HUES48 (cell line): ENCODE measurements around the gene GOLGA6A.

ENCODE experiments used
- H3K27ac ChIP-seq: one replicate; pipeline ENCODE4 v1.7.0; 2013; ENCODE audit warnings: low read depth, low read length, inconsistent platforms
- H3K27me3 ChIP-seq: 2 replicates; pipeline ENCODE4 v1.6.1; 2013; ENCODE audit warnings: mild to moderate bottlenecking, low read length; ENCODE audit not compliant: control insufficient read depth, insufficient read depth
- H3K36me3 ChIP-seq: 2 replicates; pipeline ENCODE4 v1.6.1; 2013; ENCODE audit warnings: low read length; ENCODE audit not compliant: control insufficient read depth, insufficient read depth
- H3K4me1 ChIP-seq: 2 replicates; pipeline ENCODE4 v1.6.1; 2013; ENCODE audit warnings: mild to moderate bottlenecking, low read length; ENCODE audit not compliant: control insufficient read depth, insufficient read depth
- H3K4me3 ChIP-seq: 2 replicates; pipeline ENCODE4 v1.5.1; 2013; ENCODE audit warnings: mild to moderate bottlenecking, low read depth, low read length
- H3K9ac ChIP-seq: 2 replicates; pipeline ENCODE4 v1.6.1; 2013; ENCODE audit warnings: mild to moderate bottlenecking, low read depth, low read length, moderate library complexity
- H3K9me3 ChIP-seq: 2 replicates; pipeline ENCODE4 v1.6.1; 2013; ENCODE audit warnings: low read length; ENCODE audit not compliant: control insufficient read depth, insufficient read depth

The GOLGA6A gene

DNA sequence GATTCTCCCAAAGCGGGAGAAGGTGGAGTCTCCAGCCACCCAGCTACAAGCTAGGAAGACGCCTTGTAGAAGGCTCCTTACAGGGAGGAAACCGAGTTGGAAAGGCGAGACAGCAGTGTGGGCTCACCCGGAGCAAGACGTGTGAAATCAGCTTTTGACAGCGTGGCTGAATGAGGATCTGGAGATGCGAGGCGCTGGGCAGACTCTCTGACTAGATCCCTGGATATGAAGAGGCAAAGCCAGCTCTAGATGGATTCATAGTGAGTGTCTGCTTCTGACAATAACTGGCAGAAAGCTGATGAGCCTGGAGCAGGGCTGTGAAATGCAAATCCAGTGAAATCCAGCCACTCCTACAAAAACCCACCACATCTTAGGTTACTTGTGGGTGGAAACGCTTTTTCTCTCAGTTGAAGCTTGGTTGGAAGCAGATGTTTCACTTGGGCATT, 41.0 kb downstream of the GOLGA6A start:
- Histone ChIP-seq H3K27ac (peak overlapping the region; percentile 76), H3K36me3 (no peaks in the 10 kb centered on the region), H3K4me1 (peaks cover 18% of the 10 kb centered on the region), H3K27me3 (no peaks in the 10 kb centered on the region), H3K9me3 (no peaks in the 10 kb centered on the region), H3K9ac (no peak overlapping the region), H3K4me3 (no peak overlapping the region)

DNA sequence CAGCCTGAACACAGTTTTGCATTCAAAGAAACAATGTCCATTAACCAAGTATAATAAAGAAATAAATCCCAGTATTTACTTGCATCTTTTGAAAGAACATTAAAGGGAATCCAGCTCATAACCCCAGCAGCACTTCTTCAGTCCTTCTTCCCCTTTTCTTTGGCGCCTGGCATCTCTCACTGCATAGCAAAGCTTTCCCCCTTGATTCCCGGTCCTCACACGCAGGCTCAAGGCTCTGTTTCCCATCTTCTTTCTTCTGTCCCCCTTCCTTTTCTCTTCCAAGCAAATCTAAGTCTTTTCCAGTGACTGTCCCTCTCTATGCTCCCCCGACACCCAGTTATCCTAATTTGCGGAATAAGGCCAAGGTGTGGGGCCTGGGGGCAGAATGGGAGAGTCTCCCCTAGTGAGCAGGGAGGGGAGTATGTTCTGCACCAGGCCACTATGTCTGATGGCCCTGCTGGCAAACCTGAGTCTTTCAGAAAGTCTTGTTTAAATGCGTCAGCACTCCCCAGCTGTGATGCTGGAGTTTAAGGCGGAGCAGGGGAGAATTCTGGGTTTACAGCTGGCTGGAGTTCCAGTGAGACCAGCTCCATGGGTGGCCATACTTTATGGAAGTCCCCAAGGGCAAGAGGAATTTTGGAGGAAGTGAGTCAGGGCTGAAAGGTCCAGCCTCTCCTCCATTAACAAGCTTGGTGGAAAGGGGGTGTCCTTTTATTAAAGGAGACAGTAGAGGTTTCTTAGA, 42.1 kb downstream of the GOLGA6A start:
- Histone ChIP-seq H3K4me1 (peaks cover 18% of the 10 kb centered on the region), H3K4me3 (no peak overlapping the region), H3K9me3 (no peaks in the 10 kb centered on the region), H3K36me3 (peaks cover 4% of the 10 kb centered on the region; the same call in 1 of the 2 replicates), H3K27me3 (no peaks in the 10 kb centered on the region), H3K9ac (no peak overlapping the region), H3K27ac (peak overlapping the region; percentile 76)

DNA sequence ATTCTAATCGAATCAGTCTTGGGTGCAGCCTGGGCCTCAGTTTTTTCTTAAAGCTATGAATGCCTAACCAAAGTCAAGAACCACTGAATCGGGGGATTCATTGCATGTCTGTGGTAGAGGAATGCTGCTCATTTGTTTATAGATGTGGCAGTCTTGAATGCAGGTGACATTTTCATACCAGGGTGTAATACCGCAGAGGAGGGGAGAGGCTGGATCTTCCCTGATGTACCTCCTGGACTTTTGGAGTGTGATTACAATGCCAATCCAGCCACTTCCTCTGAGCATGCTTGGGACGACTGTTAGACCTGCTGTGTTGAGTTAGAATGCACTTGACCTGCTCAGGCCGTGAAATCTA, 42.7 kb downstream of the GOLGA6A start:
- H3K27me3 ChIP-seq: no peaks in the 10 kb centered on the region
- H3K9ac ChIP-seq: no peak overlapping the region
- H3K4me3 ChIP-seq: no peak overlapping the region
- H3K9me3 ChIP-seq: no peaks in the 10 kb centered on the region
- H3K36me3 ChIP-seq: peaks cover 8% of the 10 kb centered on the region
- H3K27ac ChIP-seq: no peak overlapping the region
- H3K4me1 ChIP-seq: peaks cover 18% of the 10 kb centered on the region

DNA sequence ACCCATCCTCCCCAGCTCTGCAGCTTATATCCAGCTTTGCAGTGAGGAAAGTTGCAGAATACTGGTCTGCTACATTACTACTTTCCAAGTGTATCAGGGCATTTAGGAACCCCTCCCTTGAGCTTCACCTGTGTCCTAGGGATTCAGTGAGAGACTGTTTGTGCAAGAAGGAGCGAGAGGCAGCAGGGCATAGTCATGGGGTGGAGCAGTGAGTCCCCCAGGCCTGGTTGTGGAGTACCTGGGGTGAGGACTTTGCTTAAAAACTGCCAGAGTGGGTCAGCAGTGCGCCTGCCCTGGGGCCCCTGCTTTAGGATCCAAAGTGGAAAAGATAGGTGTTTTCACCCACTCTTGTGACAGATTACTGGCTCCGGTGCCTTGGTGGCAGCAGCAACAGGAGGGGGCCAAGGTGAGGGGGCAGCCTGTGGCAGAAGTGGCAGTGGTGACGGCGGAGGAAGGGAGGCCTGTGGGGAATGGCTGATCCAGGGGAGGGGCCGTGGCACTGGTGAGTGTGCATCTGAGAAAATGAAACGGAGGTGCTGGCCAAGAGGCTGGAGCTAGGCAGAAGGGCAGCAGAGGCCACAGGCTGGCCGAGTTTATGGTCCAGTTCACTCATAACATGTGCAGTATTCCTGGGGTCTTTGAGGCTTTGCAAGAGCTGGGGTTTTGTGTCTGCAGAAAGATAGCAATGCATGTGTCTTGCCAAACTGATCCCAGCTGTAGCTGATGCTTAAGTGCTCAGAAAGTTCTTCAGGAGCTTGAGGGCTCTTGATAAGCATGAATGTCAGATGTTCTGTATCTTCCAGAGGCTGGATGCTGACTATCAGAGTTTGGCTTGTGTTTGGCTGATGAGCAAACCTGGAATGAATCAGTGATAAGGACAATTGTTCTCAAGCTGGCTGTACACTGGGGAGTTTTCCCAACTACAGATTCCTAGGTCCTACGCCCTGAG, 43.4 kb downstream of the GOLGA6A start:
- H3K9me3 ChIP-seq: no peaks in the 10 kb centered on the region
- no peak overlapping the region for H3K4me3 ChIP-seq
- H3K27ac ChIP-seq: no peak overlapping the region
- no peak overlapping the region for H3K9ac ChIP-seq
- H3K36me3 ChIP-seq: peaks cover 14% of the 10 kb centered on the region
- peaks cover 18% of the 10 kb centered on the region for H3K4me1 ChIP-seq
- no peaks in the 10 kb centered on the region for H3K27me3 ChIP-seq

DNA sequence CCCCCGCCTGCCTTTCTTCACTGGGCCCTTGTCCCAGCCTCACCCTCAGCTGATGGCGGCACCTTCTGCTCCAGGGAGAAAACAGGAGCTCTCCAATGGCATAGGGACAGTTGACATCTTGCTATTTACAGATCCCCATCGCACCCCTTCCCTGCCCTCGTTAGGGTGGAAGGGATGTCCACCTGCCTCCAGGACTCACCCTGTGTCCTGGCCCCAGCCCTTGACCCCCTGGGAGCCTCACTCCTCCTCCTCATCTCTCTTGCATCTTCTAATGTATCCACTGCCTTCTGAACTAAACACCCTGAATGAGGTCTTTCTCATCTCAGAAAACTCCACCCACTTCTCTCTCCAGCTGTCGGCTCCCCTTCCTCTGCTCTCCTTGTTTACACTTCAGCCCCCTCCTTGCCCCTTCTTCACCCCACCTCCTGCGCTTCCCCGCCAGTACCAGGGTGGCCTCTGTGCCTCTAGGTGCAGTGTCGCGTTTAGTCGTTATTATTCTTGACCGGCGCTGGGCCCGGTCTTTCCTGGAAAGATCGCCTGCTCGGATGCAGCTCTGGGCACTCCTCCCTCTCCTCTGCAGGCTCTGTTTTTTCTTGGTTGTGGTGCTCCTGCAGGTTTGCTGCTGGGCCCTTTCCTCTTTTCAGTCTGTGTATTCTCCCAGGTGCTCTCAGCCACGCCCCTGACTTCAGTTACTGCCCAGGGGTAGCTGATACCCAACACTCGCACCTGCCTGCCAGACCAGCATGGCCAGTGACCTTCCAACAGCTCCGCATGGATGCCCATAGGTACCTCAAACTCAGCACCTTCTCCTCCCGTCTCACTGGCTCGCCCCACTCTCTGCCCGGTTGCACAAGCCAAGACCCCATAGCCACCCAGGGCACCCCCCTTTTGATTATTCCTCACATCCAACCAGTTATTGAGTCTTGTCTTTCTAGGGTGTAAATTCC, 44.9 kb downstream of the GOLGA6A start:
- Histone ChIP-seq H3K4me1 (peaks cover 18% of the 10 kb centered on the region), H3K9me3 (no peaks in the 10 kb centered on the region), H3K4me3 (no peak overlapping the region), H3K27ac (no peak overlapping the region), H3K27me3 (no peaks in the 10 kb centered on the region), H3K9ac (no peak overlapping the region), H3K36me3 (peaks cover 19% of the 10 kb centered on the region)

DNA sequence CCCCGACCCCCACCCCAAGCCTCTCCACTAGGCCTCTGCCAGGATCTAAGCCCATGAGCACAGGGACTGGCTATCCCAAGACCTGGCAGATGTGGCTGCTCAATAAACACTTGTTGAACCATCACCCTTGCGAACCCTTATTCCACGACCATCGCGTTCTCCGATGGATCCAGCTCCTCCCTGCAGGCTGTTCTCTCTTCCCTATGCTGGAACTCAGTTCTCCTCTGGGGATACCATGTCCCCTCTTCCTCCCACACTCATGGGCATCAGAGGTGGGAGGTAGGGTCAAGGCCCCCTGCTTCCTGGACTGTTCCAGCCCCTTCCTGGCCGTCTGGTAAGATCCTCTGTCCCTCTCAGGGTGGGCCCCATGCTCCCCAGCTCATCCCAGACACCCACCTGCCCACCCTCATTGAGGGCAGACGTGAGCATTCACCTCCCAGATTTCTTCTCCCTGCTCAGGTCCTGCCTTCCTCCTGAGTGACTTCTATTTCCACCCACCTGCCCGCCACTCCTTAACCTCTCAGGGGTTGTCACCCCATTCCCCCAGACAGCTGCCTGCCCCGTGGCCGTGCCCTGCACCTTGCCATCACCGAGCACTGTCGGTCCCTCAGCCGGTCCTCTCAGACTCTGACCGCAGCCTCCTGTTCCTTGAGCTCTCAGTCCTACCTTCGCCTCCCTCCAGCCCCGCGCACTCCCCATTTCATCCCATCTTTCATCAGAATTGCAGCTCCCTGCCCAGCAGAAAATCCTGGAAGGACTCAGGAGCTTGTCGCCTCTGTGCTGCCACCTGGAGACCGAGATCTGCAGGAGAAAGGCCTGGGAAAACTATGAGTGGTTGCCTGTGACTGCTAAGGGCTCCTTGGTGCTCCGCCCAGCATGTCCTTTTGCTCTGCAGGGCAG, 45.8 kb downstream of the GOLGA6A start:
- Histone ChIP-seq H3K4me1 (peaks cover 18% of the 10 kb centered on the region), H3K27ac (no peak overlapping the region), H3K27me3 (no peaks in the 10 kb centered on the region), H3K4me3 (no peak overlapping the region), H3K9me3 (no peaks in the 10 kb centered on the region), H3K36me3 (peaks cover 19% of the 10 kb centered on the region), H3K9ac (no peak overlapping the region)

DNA sequence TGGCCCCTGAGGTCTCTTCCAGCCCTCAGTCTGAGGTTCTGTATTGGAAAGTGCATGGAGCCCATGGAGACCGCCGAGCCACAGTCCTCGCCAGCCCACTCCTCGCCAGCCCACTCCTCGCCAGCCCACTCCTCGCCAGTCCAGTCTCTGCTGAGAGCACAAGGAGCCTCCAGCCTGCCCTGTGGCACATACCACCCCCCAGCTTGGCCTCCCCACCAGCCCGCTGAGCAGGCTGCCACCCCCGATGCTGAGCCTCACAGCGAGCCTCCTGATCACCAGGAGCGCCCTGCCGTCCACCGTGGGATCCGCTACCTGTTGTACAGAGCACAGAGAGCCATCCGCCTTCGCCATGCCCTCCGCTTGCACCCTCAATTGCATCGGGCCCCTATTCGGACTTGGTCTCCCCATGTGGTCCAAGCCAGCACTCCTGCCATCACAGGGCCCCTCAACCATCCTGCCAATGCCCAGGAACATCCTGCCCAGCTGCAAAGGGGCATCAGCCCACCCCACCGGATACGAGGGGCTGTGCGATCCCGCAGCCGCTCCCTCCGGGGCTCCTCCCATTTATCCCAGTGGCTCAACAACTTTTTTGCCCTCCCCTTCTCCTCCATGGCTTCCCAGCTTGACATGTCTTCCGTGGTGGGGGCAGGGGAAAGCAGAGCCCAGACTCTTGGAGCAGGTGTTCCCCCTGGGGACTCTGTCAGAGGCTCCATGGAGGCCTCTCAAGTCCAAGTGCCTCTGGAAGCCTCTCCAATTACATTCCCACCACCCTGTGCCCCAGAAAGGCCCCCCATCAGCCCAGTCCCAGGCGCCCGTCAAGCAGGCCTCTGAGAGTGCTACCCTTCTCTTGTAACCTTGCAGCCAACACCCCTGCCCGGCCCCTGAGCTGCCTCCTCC, 47.0 kb downstream of the GOLGA6A start:
- H3K27me3 ChIP-seq: no peaks in the 10 kb centered on the region
- H3K27ac ChIP-seq: no peak overlapping the region
- peaks cover 13% of the 10 kb centered on the region for H3K4me1 ChIP-seq
- H3K9me3 ChIP-seq: no peaks in the 10 kb centered on the region
- H3K4me3 ChIP-seq: no peak overlapping the region
- H3K36me3 ChIP-seq: peaks cover 19% of the 10 kb centered on the region
- no peak overlapping the region for H3K9ac ChIP-seq

DNA sequence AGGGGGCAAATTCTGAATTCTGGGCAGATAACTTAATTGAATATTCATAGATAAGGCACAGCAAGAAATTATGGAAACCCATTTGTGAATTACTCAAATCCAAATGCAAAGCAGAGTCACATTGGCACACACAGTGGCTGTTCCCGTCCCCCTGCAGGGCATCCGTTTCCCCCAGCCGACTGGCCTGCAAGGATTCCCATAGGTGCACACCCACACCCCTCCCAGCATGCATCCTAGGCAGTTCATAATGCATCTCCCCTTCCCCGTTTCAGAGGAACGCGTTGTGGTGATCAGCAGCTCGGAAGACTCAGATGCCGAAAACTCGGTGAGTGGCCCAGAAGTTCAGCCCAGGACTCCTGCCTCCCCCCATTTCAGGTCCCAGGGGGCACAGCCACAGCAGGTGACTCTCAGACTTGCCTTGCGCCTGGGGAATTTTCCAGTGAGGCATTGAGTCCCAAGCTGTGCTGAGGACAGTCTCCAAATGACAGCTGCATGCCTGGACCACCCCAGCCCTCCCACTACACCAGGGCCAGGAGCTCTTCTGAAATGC, 48.1 kb downstream of the GOLGA6A start:
- no peak overlapping the region for H3K9ac ChIP-seq
- no peak overlapping the region for H3K4me3 ChIP-seq
- peaks cover 19% of the 10 kb centered on the region for H3K36me3 ChIP-seq
- H3K9me3 ChIP-seq: no peaks in the 10 kb centered on the region
- H3K27ac ChIP-seq: no peak overlapping the region
- H3K27me3 ChIP-seq: no peaks in the 10 kb centered on the region
- peaks cover 11% of the 10 kb centered on the region for H3K4me1 ChIP-seq
